Measurements from ENCODE around the gene GABRR3.

Gene GABRR3

DNA sequence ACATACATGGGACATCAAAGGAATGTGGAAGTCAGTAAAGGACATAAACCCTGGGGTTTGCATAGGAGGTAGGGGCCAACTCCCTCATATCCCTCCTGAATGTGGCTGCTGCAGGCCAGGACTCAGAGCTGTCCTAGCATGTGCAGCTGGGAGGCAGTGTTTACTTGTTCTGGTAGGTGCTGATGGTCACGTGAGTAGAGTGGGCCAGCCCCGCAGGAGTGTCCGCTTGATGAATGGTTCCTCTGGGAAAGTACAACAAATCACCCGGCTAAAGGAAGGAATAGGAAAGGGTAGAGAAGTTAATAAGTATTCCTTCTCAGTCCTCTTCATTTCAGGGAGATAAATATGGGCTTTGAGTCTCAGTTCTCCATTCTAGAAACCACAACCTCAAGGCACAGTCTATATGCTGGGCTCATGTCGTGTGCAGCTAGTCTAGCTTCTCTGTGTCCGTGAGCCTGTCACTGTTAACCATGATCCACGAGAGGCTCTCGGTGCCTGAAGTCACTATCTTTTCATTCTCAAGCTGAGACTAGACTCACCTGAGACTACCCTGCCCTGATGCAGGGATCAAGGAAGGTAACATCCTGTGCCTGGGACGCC, 80.8 kb downstream of the GABRR3 start:
- no peak for DNase-seq

DNA sequence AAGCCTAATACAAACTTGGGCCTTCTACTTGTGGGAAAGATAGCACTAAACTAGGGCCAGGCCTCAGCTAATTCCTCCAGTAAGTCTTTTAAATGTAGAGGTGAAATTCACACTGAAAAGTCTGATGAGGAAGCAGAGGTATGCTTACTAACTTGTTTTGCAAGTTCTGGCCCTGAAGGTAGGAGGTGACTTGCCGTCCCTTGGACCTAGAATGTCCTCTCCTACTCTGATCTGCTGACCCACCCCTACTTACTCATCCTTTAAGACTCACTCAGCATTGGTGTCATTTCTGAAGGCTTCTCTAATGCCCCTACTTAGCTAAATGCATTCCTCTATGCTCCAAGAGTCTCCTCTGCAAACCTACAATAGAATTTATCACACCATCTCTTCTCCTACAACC, 82.2 kb downstream of the GABRR3 start:
- no peak for DNase-seq

DNA sequence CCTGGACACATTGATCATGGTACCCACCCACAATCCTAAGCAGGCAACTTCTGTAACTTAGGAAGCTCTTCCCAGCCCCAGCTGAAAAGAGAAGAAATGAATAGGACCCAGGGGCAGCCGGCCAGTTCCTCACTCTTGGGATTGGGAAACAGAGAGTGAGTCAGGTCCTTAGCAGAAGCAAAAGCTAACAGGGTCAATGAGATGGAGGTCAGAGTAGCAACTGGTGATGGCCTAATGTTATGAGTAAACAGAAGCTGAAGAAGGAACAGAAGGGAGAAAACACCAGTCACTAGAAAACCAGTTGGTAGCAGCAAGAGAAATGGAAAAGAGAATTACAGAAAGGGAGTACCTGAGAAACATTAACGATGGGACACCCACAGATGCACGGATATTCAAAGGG, 82.8 kb downstream of the GABRR3 start:
- no peak for DNase-seq

DNA sequence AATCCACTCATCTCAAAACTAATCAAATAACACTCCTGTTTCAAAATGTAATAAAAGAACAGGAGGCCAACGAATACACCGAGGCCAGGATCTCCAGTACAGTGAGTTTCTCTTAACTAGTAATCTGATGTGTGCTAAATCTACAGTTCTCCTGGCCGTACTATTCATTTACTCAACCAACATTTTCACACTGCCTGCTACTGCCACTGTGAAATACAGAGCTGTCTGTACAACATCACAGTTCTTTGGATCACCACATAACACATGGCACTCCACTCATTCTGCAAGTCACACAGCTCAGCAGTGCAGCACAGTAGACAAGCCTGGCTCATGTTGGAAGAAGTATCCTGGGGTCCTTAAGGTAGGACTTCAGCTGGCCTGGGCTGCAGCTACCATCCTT, 84.8 kb downstream of the GABRR3 start:
- no peak for DNase-seq

DNA sequence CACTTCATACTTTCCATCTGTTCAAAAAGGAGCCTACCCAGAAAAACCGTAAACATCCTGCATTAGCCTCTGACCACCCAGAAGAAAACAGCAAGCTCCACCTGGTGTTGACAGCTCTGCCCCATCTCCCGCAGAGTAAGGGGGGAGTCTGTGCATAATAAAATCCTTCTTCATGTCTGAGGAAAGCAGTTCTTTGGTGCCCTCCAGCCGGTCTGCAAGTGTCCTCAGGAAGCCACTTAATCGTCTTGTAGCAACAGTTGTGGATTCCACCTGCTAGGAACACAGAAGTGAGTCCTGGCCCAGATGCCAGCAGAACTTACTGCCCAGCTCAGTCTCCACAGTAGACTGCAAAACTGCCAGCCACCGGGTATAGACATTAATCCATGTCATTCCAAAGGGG, 85.4 kb downstream of the GABRR3 start:
- peak; percentile 88 for DNase-seq

DNA sequence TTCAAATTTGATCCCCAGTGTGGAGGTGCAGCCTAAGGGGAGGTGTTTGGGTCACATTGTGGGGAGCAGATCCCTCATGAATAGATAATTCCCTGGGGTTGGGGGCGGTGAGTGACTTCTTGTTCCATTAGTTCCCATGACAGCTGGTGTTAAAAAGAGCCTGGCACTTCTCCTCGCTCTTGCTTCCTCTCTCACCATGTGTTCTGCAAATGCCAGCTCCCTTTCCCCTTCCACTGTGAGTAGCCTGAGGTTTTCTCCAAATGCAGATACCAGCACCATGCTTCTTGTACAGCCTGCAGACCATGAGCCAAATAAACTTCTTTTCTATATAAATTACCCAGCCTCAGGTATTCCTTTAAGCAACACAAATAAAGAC, 86.0 kb downstream of the GABRR3 start:
- peak; percentile 53 for DNase-seq

DNA sequence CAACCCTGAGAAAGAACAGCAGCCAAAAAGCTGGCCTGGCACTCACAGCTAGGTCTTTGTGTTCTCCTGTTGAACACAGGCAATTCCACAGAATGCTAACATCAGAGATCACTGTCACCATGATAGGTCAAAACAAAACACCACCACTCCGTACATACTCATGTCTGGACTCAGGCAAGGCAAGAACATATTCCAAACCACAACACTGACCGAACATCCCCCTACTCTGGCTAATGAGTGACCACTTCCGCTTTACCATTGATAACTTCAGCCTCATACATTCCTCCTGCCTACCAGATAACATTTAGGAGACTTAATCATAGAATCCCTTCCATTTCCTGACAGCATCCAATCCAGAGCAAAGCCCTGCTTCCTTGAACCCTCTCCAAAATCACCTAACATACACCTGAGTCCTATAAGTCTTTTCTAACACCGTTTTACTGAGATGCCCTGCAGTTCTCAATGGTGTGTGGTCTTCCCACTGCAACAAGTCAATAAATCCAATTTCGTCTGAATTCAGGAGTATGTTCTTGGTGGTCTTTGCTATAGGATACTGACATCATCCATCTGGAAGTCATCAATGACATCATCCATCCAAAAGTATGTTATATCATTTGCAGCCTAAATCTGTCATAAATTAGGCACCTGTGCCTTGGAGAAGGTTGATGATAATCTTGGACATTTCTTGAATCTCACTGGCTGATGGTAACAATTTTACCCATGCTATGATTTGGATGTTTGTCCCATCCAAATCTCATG, 86.6 kb downstream of the GABRR3 start:
- DNase-seq = no peak

DNA sequence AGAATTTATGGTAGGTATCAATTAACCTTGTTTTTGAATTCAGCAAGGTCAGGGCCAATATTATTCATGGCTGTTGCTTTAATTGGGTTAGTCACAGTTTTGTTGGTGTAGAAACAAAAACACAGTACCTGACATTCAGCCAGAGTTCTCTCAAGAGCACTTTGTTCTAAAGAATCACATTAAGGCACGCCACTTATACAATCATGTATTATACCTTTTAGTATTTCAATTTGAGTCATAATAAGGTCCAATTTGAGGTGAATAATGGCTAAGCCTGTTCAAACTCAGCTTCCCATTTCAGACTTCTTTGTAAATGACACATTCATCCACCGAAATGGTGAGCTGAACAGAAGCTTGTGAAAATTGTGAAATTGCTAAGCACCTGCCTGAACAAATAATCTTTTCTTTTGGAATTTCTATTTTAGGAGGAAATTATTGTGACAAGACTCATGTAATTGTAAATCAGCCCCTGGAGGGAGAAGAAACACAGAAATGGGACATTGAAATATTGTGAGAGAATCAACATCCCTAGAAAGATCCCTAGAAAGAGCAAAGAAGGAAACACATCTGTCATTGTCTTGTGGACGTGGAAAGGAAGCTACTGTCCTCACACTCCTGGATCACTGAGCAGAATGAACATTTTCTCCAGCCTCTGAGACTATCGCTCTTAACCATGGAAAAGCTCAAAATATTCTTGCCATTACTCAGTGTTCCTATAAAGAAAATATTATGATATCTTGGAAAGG, 92.1 kb downstream of the GABRR3 start:
- no peak for DNase-seq

DNA sequence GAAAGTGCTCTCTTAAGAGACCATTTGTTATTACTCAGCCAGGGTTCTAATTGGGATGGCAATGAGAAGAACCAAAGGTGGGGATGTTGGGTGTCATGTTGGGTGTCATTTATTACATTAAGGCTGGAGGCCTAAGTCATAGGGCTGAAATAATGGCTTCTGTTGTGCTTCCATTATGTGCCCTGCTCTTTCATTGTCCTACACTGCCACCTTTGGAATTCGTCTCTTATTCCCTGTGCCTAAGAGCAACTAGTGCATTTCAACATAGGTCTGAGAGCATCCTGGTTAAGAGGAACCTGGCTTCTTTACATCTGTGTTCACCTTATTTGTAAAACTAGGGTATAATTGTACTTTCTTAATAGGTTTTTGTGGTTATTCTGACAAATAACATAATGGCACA, 95.1 kb downstream of the GABRR3 start:
- DNase-seq = no peak

DNA sequence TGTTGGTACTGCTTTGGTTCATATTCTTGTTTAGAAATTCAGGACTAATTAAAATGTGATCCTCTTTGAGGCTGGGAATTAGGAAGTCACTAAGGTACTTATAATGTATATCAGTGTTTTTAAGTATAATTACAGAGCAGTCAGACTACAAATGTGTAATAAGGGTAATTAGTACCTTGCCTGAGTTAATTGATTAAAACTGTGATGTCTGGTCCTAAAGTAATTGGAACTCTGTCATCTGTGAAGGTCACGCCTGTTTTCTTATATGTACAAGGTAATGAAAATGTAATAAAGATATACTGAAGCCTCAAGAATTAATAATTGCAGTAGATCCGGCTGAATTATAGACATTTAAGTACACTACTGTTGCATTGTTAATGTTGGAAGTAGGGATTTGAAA, 95.7 kb downstream of the GABRR3 start:
- no peak for DNase-seq

DNA sequence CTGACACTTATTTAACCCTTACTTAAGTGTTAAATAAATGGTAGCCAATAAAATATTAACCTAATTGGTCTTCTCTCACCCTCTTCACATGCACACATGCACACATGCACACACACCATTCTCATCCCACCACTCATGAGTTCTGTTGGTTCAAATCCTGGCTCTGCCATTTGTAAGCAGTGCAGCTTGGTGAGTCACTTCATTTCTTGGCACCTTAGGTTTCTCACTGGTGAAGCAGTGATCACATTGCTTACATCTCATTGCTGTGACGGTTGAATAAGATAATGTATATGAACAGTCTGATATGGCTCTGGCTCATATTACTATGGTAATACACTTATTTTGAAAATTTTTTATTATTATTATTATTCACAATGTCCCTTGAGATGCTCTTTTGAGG, 96.7 kb downstream of the GABRR3 start:
- DNase-seq = no peak

DNA sequence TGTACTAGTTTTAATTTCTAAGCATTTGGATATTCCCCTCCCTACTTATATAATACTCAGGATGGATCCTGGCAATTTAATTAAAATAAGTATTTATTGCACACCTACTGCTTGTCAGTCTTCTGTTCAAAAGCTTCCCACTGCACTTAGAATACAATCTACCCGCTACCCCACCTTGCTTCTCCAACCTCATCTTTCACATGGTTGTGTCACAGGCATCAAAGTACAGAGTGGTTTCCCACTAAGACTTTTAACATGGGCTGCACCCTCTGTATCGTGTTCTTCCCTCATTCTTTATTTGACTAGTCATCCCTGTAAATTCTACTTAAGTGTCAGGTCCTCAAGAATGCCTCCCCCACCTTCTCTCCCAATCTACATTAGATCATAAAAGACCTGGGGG, 97.9 kb downstream of the GABRR3 start:
- DNase-seq = no peak

DNA sequence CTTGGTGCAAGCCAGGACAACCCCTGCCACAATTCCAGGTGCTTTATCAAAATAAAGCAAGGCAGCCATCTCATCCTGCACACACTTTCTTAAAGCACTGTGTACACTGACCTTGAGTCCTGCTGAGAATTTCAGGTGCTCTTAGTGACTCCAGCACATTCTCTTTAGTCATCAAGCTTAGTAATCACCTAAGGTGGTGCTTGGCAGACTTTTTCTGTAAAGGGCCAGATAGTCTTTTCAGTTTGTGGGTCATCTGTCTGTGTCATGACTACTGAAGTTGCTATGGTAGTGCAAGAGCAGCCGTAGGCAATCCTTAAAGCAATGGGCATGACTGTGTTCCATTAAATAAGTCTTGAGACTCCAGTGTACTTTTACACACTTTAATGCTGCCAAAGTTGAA, 99.3 kb downstream of the GABRR3 start:
- no peak for DNase-seq
